Measurements from ENCODE around the gene ZNF408.

Gene ZNF408

GRCh38 chr11:46736615-46737014 is 35.8 kb downstream of the ZNF408 start:
- H3K27ac ChIP-seq, result no peak overlapping the region
- no peak for TF ChIP-seq CTCF (conservative IDR thresholded peaks at IDR 0.05)

- no peak overlapping the region for H3K27ac ChIP-seq
- no peak for TF ChIP-seq CTCF (conservative IDR thresholded peaks at IDR 0.05)
Observed at GRCh38 chr11:46737699-46738098, 36.9 kb downstream of the ZNF408 start.

- no peak overlapping the region for H3K27ac ChIP-seq
- TF ChIP-seq CTCF (conservative IDR thresholded peaks at IDR 0.05), result no peak
Observed at GRCh38 chr11:46738887-46739286, 38.1 kb downstream of the ZNF408 start.

- TF ChIP-seq CTCF (conservative IDR thresholded peaks at IDR 0.05), result no peak
- H3K27ac ChIP-seq, result no peak overlapping the region
Observed at GRCh38 chr11:46741600-46742484, 41.0 kb downstream of the ZNF408 start.

- no peak overlapping the region for H3K27ac ChIP-seq
- TF ChIP-seq CTCF (conservative IDR thresholded peaks at IDR 0.05), result no peak
Observed at GRCh38 chr11:46743043-46743442, 42.2 kb downstream of the ZNF408 start.

GRCh38 chr11:46743693-46744339 is 43.0 kb downstream of the ZNF408 start:
- TF ChIP-seq CTCF (conservative IDR thresholded peaks at IDR 0.05), result no peak
- no peak overlapping the region for H3K27ac ChIP-seq

- no peak for TF ChIP-seq CTCF (conservative IDR thresholded peaks at IDR 0.05)
- H3K27ac ChIP-seq, result no peak overlapping the region
Observed at GRCh38 chr11:46745328-46745727, 44.5 kb downstream of the ZNF408 start.
